Mammary epithelial cell (primary cell): Measurements from ENCODE around the gene SRGAP3.

Experiments
- EZH2 ChIP-seq: IDR thresholded peaks from 2 replicates; pipeline ENCODE4 v1.6.1; 2012; ENCODE audit warnings: low read length, inconsistent platforms, borderline replicate concordance
- TF ChIP-seq, protein P1 (sequence below), 2 donors: IDR thresholded peaks in 1 of 2; conservative IDR thresholded peaks in 1 of 2; 2 replicates each; pipeline ENCODE4 v1.5.1; 2011 to 2012; ENCODE audit warnings: inconsistent platforms in 2 of 2, low read length in 2 of 2, mild to moderate bottlenecking in 2 of 2, control low read depth in 1 of 2, low read depth in 1 of 2; ENCODE audit not compliant: insufficient read depth in 1 of 2; ENCODE audit errors: extremely low read depth in 1 of 2

GRCh38 chr3:9249273-9250192 is at the start of gene SRGAP3:
- TF ChIP-seq, protein P1, sequence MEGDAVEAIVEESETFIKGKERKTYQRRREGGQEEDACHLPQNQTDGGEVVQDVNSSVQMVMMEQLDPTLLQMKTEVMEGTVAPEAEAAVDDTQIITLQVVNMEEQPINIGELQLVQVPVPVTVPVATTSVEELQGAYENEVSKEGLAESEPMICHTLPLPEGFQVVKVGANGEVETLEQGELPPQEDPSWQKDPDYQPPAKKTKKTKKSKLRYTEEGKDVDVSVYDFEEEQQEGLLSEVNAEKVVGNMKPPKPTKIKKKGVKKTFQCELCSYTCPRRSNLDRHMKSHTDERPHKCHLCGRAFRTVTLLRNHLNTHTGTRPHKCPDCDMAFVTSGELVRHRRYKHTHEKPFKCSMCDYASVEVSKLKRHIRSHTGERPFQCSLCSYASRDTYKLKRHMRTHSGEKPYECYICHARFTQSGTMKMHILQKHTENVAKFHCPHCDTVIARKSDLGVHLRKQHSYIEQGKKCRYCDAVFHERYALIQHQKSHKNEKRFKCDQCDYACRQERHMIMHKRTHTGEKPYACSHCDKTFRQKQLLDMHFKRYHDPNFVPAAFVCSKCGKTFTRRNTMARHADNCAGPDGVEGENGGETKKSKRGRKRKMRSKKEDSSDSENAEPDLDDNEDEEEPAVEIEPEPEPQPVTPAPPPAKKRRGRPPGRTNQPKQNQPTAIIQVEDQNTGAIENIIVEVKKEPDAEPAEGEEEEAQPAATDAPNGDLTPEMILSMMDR (conservative IDR thresholded peaks at IDR 0.05 in 1 of 2, IDR thresholded peaks at IDR 0.05 in 1 of 2; ENCODE audit: extremely low read depth in 1 of 2, insufficient read depth in 1 of 2, low read depth in 1 of 2, low read length in 2 of 2) = peak; percentile 22 to 47
- no peak for TF ChIP-seq EZH2
